ENCODE measurements around the gene MXD3.
A peak's percentile ranks its signal among the peaks of the same experiment; 100 is the strongest.
"Not testable (repeated sequence)": the region's sequence is repeated elsewhere in the genome, so short reads cannot be mapped to it uniquely, and the experiment has no call there.

Gene MXD3, protein sequence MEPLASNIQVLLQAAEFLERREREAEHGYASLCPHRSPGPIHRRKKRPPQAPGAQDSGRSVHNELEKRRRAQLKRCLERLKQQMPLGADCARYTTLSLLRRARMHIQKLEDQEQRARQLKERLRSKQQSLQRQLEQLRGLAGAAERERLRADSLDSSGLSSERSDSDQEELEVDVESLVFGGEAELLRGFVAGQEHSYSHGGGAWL

DNA sequence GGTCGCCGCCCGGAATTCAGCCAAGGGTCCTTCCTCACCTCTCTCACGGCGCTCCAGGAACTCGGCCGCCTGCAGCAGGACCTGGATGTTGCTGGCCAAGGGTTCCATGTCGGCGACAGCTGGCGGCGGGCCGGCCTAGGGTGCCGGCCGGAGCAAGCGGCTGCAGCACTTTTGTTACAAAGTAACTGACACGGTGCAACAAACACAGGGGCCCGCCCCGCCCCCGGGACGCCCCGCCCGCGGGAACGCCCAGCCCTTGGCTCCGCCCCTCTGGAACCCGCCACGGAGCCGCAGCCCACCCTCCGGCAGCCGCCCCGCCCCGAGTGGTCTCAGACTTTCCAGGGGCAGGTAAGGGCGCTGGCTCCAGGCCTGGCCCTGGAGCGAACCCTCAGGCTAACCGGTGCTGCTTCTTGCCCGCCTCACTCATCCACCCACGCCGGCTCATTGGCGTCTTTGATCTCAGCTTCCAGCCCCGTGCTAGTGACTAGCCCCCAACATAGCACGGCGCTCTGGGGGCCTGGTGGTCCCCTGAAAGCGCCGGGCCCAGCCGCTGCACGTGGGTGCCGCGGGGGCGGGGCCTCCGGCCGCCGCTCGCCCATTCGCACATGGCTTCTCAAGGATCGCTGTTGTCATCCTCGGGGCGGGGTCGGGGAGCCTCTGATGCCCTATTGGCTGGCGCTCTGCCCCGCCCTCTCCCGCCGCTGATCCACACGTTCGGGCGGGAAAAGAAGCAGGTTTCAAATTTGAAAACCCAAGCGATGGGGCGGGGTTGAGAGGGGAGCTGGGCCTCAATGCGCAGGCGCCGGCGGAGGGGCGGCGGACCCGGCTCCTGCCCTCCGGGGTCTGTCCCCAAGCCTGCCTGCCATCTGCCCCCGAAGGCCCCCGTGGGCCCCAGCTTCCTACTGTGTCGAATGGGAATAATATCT lies at the start of gene MXD3:
MXD3 (minus strand) TSS at position 176 of the 926 bp plus-strand sequence; CDS start at position 108, 68 bp downstream.
- H3K27ac ChIP-seq = peak within 1 kb of the TSS; percentile 92
- TF ChIP-seq, protein P1, sequence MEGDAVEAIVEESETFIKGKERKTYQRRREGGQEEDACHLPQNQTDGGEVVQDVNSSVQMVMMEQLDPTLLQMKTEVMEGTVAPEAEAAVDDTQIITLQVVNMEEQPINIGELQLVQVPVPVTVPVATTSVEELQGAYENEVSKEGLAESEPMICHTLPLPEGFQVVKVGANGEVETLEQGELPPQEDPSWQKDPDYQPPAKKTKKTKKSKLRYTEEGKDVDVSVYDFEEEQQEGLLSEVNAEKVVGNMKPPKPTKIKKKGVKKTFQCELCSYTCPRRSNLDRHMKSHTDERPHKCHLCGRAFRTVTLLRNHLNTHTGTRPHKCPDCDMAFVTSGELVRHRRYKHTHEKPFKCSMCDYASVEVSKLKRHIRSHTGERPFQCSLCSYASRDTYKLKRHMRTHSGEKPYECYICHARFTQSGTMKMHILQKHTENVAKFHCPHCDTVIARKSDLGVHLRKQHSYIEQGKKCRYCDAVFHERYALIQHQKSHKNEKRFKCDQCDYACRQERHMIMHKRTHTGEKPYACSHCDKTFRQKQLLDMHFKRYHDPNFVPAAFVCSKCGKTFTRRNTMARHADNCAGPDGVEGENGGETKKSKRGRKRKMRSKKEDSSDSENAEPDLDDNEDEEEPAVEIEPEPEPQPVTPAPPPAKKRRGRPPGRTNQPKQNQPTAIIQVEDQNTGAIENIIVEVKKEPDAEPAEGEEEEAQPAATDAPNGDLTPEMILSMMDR (IDR thresholded peaks at IDR 0.05) = no peak; the same call in 1 of the 2 replicates
- TF ChIP-seq ZFX (IDR thresholded peaks at IDR 0.05; ENCODE audit: borderline replicate concordance) = no peak

DNA sequence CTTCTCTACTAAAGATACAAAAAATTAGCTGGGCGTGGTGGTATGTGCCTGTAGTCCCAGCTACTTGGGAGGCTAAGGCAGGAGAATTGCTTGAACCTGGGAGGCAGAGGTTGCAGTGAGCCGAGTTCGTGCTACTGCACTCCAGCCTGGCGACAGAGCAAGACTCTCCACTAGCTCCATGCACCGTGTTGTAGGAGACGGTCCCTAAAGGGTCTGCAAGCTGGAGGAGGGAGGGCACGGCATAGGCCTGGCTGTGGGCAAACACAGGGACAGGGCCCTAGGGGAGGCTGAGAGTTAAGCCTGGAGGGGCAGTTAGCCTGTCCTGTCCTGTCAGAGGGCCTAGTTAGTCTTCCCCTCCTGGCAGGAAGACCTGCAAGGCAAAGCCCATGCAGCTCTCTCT lies 49.0 kb upstream of the MXD3 start:
- H3K27ac ChIP-seq = not testable (repeated sequence)

DNA sequence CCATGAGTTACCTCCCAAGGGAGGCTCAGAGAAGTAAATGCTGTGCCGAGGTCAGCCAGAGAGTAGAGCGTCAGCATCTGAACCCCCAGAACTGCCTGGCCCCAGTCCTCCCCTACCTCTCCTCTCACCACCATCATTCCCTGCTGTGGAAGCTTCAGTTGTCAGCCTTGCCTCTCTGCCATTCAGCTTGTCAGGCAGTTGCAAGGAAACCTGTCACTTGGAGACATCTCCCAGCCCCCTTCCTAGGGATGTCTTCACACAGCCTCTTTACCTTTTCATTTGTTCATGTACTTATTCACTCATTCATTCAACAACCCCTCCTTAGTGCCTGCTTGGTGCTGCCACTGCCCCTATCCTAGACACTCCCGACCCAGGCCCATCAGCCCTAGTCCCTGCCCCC lies 48.2 kb upstream of the MXD3 start:
- TF ChIP-seq, protein P1 (IDR thresholded peaks at IDR 0.05) = no peak
- no peak for TF ChIP-seq ZFX (IDR thresholded peaks at IDR 0.05; ENCODE audit: borderline replicate concordance)
- H3K27ac ChIP-seq = no peak overlapping the region

DNA sequence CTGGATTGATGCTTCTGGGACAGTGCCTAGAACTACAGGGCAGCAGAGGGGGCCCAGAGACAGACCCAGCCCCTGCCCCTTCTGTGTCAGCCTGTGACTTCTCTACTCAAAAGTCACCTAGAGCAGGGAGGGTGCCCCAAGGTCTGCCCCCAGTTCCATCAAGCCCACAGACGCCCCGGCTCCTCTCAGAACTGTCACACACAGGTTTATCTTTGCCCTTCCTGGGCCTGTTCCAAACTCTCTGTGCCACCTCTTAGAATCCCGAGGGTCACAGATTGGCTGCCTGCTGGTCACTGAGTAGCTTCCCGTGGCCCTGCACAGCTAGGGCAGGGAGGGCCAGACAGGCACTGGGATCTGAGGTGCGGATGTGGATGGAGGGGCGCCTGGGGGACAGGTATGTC lies 47.8 kb upstream of the MXD3 start:
- H3K27ac ChIP-seq = no peak overlapping the region
- TF ChIP-seq, protein P1 (IDR thresholded peaks at IDR 0.05) = no peak
- no peak for TF ChIP-seq ZFX (IDR thresholded peaks at IDR 0.05; ENCODE audit: borderline replicate concordance)

DNA sequence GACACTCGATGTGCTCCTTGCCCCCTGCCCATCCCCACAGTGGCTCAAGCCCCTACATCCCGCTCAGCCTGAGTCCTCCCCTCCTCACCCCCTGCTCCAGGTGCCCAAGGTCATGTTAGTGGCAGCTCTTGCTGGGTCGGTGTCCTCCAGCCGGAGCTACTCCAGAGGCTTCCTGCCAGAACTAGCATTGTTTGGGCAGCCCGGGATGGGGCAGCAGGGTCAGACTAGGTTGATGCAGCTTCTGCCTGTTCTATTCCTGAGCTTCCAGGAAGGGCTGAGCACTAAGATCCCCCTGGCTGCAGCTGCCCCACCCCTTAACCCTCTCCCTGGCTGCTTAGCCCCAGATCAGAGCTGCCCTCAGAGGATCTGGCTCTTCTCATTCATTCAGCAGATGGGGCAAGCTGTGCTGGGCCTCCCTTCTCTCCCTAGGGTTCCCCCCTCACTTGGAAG lies 46.7 kb upstream of the MXD3 start:
- no peak overlapping the region for H3K27ac ChIP-seq
- TF ChIP-seq, protein P1 (IDR thresholded peaks at IDR 0.05) = no peak
- TF ChIP-seq ZFX (IDR thresholded peaks at IDR 0.05; ENCODE audit: borderline replicate concordance) = no peak

DNA sequence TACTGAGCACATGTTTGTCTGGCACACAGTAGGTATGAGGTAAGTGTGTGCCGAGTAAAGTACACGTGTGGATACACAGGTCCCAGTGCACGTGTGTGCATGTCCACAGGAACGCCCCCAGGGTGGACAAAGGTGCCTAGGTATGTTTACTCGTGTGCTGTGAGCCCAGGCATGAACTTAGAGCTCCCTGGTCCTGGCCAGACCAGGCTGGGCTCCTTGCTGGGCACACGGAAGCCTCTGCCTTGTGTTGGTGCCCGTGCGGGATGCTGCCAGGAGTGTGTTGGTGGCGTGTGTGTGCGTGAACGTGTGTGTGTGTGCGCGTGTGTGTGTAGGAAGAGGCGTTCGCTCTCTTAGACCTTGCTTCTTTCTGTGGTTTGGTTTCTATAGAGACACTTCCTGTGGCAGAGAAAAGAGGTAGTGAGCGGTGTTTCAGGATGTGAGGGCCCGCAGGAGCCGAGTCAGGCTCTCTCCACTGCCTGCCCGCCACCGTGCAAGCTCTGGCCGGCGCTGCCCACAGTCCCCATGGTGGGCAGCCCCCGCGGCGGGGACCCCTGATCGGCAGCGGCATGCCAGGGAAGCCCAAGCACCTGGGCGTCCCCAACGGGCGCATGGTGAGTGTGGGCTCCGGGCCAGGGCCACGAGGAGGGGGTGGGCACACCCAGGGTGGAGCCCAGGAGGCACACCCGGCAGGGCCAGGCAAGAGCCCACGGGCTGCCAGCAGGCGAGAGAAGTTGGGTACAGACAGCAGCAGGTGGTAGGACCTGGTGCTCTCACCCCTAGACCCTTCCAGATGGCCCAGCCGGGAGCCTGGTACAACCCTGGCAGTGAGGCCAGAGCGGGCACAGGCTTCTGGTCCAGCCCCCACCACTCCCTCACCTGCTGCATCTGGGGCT lies 46.0 kb upstream of the MXD3 start, which contains the start of gene RGS14:
RGS14 (plus strand) TSS at position 466 of the 893 bp plus-strand sequence; CDS start at position 567, 101 bp downstream.
- no peak within 1 kb of the TSS for H3K27ac ChIP-seq
- no peak for TF ChIP-seq ZFX (IDR thresholded peaks at IDR 0.05; ENCODE audit: borderline replicate concordance)

DNA sequence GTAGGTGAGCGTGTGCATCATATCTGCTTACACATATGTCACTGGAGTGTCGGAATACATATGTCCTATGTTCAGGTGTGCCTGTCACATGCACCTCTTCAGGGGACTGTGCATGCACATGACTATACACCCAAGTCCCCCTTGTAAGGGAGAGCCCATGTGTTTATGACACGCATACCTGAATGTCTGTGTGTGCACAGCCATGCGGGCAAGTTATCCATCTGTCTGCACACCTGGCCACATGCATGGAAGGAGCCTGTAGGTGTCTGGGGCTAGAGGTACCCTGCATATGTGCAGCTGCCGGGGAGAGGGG lies 45.4 kb upstream of the MXD3 start:
- TF ChIP-seq, protein P1 (IDR thresholded peaks at IDR 0.05) = no peak
- no peak for TF ChIP-seq ZFX (IDR thresholded peaks at IDR 0.05; ENCODE audit: borderline replicate concordance)
- no peak overlapping the region for H3K27ac ChIP-seq

Data from 22Rv1 (cell line).